DND-41 (cell line): ENCODE results near the gene HAND1.

Source experiments
- ATAC-seq: fragments of 200-7000 bp; cut with Tn5 transposase; 3 replicates; pipeline ENCODE4 v1.9.1; 2021; ENCODE audit warnings: low read depth; ENCODE audit not compliant: insufficient read depth
- DNase-seq: peaks from one replicate; pipeline ENCODE4 v3.0.0-alpha.2; 2020
- H2AFZ ChIP-seq: 2 replicates; pipeline ENCODE4 v1.6.0; 2012; ENCODE audit warnings: low read depth, low read length
- H3K27ac ChIP-seq: 2 replicates; pipeline ENCODE4 v1.5.1; 2012; ENCODE audit warnings: low read length, inconsistent platforms
- H3K27me3 ChIP-seq: fragments of 200-600 bp; sonication (generic); 2 replicates; pipeline ENCODE4 v1.6.0; 2012; ENCODE audit warnings: low read length, mild to moderate bottlenecking, inconsistent platforms; ENCODE audit not compliant: insufficient read depth, poor library complexity
- H3K36me3 ChIP-seq: 2 replicates; pipeline ENCODE4 v1.5.1; 2012; ENCODE audit warnings: low read length, inconsistent platforms; ENCODE audit not compliant: insufficient read depth
- H3K4me1 ChIP-seq: 2 replicates; pipeline ENCODE4 v1.5.1; 2012; ENCODE audit warnings: mild to moderate bottlenecking, low read length; ENCODE audit not compliant: insufficient read depth
- H3K4me2 ChIP-seq: 2 replicates; pipeline ENCODE4 v1.6.0; 2012; ENCODE audit warnings: mild to moderate bottlenecking, moderate library complexity, low read length, inconsistent platforms; ENCODE audit not compliant: insufficient read depth
- H3K4me3 ChIP-seq, 2 experiments: fragments of 200-600 bp in 1 of 2; shearing (Covaris generic) in 1 of 2; 2 replicates each; pipeline ENCODE4 v1.5.1; 2012 to 2016; ENCODE audit warnings: inconsistent platforms in 2 of 2, low read length in 2 of 2, mild to moderate bottlenecking in 2 of 2, low read depth in 1 of 2, moderate library complexity in 1 of 2
- H3K79me2 ChIP-seq: 2 replicates; pipeline ENCODE4 v1.6.0; 2012; ENCODE audit warnings: low read length, inconsistent platforms; ENCODE audit not compliant: insufficient read depth
- H3K9ac ChIP-seq: 2 replicates; pipeline ENCODE4 v1.6.0; 2012; ENCODE audit warnings: low read depth, mild to moderate bottlenecking, inconsistent platforms, low read length, moderate library complexity
- H3K9me3 ChIP-seq: 2 replicates; pipeline ENCODE4 v1.5.1; 2012; ENCODE audit warnings: low read length, moderate library complexity, mild to moderate bottlenecking, inconsistent platforms; ENCODE audit not compliant: insufficient read depth, severe bottlenecking
- H4K20me1 ChIP-seq: 2 replicates; pipeline ENCODE4 v1.6.0; 2012; ENCODE audit warnings: low read length; ENCODE audit not compliant: insufficient read depth
- CTCF ChIP-seq: IDR thresholded peaks from 2 replicates; pipeline ENCODE4 v1.5.1; 2012; ENCODE audit warnings: borderline replicate concordance, low read length, moderate library complexity, mild to moderate bottlenecking; ENCODE audit not compliant: poor library complexity, severe bottlenecking; ENCODE audit errors: extremely low read depth
- EZH2 ChIP-seq: IDR thresholded peaks from 3 replicates; pipeline ENCODE4 v1.6.1; 2012; ENCODE audit warnings: borderline replicate concordance, low read depth, mild to moderate bottlenecking, moderate library complexity, low read length, inconsistent platforms; ENCODE audit not compliant: severe bottlenecking

The HAND1 gene

GRCh38 chr5:154474396-154475334 is 3.4 kb downstream of the HAND1 start:
- no peak overlapping the region for H3K4me2 ChIP-seq
- no peak for ATAC-seq
- no peak overlapping the region for H3K4me3 ChIP-seq
- no peak overlapping the region for H2AFZ ChIP-seq
- no peaks in the 10 kb centered on the region for H3K36me3 ChIP-seq
- H3K9ac ChIP-seq = no peak overlapping the region
- H3K4me1 ChIP-seq = no peaks in the 10 kb centered on the region
- H3K27me3 ChIP-seq = peaks cover 5% of the 10 kb centered on the region
- TF ChIP-seq EZH2 = no peak
- no peak for DNase-seq
- no peaks in the 10 kb centered on the region for H3K79me2 ChIP-seq
- no peak overlapping the region for H3K27ac ChIP-seq
- H4K20me1 ChIP-seq = no peaks in the 10 kb centered on the region
- no peaks in the 10 kb centered on the region for H3K9me3 ChIP-seq

- Histone ChIP-seq H3K79me2 (no peaks in the 10 kb centered on the region), H3K9me3 (no peaks in the 10 kb centered on the region), H2AFZ (no peak overlapping the region), H4K20me1 (no peaks in the 10 kb centered on the region), H3K4me2 (no peak overlapping the region), H3K27ac (no peak overlapping the region), H3K4me3 (no peak overlapping the region), H3K9ac (no peak overlapping the region), H3K36me3 (no peaks in the 10 kb centered on the region), H3K27me3 (peaks cover 5% of the 10 kb centered on the region), H3K4me1 (no peaks in the 10 kb centered on the region)
- no peak for DNase-seq
- no peak for ATAC-seq
- TF ChIP-seq EZH2 = no peak
- TF ChIP-seq CTCF = no peak
Measured at GRCh38 chr5:154473581-154474283, 4.3 kb downstream of the HAND1 start.

GRCh38 chr5:154472871-154473580 is 5.0 kb downstream of the HAND1 start:
- Histone ChIP-seq H2AFZ (no peak overlapping the region), H3K4me3 (no peak overlapping the region), H4K20me1 (no peaks in the 10 kb centered on the region), H3K27ac (no peak overlapping the region), H3K27me3 (peaks cover 5% of the 10 kb centered on the region), H3K36me3 (no peaks in the 10 kb centered on the region), H3K9me3 (no peaks in the 10 kb centered on the region), H3K9ac (no peak overlapping the region), H3K4me2 (no peak overlapping the region), H3K79me2 (no peaks in the 10 kb centered on the region), H3K4me1 (no peaks in the 10 kb centered on the region)
- TF ChIP-seq CTCF (no peak), EZH2 (no peak)
- DNase-seq = no peak
- ATAC-seq = no peak
